Activated T-cell treated with anti-CD3 and anti-CD28 coated beads, Interleukin-2, amount 50 U/mL, for 4 hours (primary cell): ENCODE data around the gene TOMM70. TPM values are rescaled to one million over a fixed set of nuclear protein-coding genes. Genes with fewer than 3 reads are reported as not detected.
"Not testable (repeated sequence)": the region's sequence is repeated elsewhere in the genome, so short reads cannot be mapped to it uniquely, and the experiment has no call there.

Experiments used
- ATAC-seq, 2 donors: fragments of 200-7000 bp; cut with Tn5 transposase; one replicate each; pipeline ENCODE4 v1.10.0; 2021
- DNase-seq: peaks from one replicate; pipeline ENCODE4 v3.0.0-alpha.2; 2020
- H3K27me3 Mint-ChIP-seq: one replicate; pipeline ENCODE4 v1.8.0; 2021; ENCODE audit warnings: low read depth, mixed read lengths
- H3K36me3 Mint-ChIP-seq: one replicate; pipeline ENCODE4 v1.8.0; 2022; ENCODE audit warnings: mixed read lengths; ENCODE audit not compliant: insufficient read depth
- H3K4me1 Mint-ChIP-seq: one replicate; pipeline ENCODE4 v1.8.0; 2021; ENCODE audit warnings: low read depth, mixed read lengths
- H3K4me3 Mint-ChIP-seq: one replicate; pipeline ENCODE4 v1.8.0; 2021; ENCODE audit warnings: mild to moderate bottlenecking, moderate library complexity, mixed read lengths
- H3K9me3 Mint-ChIP-seq: one replicate; pipeline ENCODE4 v1.8.0; 2021; ENCODE audit warnings: mixed read lengths
- total RNA-seq, 3 donors: library from RNA; stranded (reverse); gene quantifications; one replicate each; pipeline ENCODE4 v1.2.1, GENCODE V29; 2021

The TOMM70 gene
- total RNA-seq, 3 donors from 2014 or later, result 75.0 to 79.5 (median 77.6) TPM

DNA sequence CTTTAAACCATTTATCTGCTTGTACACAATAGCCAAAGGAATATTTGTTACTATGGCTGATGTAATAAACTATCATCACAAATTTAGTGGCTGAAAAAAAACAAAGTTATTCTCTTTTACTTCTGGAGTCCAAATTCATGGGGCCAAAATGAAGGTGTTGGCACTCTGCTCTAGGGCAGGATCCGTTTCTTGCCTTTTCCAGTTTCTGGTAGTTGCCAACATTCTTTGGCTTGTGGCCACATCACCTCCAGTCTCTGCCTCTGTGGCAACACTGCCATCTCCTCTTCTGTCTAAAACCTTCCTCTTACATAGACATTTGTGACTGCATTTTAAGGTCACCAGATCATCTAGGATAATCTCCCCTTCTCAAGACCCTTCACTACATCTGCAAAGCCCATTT lies 39.0 kb downstream of the TOMM70 start:
- ATAC-seq (no peak), DNase-seq (no peak)
- peaks cover 41% of the 10 kb centered on the region for H3K36me3 Mint-ChIP-seq
- H3K9me3 Mint-ChIP-seq, result no peaks in the 10 kb centered on the region
- no peak overlapping the region for H3K4me3 Mint-ChIP-seq
- H3K27me3 Mint-ChIP-seq, result no peaks in the 10 kb centered on the region
- H3K4me1 Mint-ChIP-seq, result no peaks in the 10 kb centered on the region

DNA sequence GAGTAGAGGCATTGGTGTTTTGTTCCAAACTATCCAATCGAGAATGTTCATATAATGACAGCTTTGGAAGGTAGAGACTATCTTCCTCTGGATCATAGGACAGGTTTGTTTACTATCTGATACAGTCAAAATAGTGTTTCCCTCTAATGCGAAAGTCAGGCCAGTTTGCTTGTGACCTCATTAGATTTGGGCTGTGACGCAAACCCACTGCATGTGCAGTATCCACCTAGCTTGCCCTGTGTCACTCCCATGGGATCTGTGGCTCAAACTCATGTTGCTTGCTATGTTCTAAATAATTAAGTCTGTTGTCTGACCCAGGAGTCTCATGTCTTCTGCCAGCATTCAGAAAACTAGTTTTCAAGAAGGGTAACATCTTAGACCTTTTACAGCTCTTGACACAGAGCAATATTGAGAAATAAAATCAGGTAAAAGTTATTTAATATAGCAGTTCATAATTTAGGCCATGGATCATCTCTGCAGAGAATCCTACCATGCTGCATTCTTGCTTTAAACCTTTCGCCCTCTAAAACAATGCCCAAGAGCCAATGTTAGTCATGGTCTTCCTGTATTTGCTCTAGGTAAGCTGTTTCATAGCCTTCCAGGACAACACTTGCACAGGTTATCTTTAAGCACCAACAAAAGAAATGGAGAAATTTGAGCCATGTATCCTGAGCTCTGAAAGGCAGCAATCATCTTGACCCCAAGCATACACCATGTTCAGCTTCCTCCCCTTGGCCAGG lies 40.0 kb downstream of the TOMM70 start:
- no peak overlapping the region for H3K4me3 Mint-ChIP-seq
- no peaks in the 10 kb centered on the region for H3K27me3 Mint-ChIP-seq
- ATAC-seq, result no peak
- H3K36me3 Mint-ChIP-seq, result peaks cover 40% of the 10 kb centered on the region
- DNase-seq, result no peak
- no peaks in the 10 kb centered on the region for H3K4me1 Mint-ChIP-seq
- no peaks in the 10 kb centered on the region for H3K9me3 Mint-ChIP-seq

DNA sequence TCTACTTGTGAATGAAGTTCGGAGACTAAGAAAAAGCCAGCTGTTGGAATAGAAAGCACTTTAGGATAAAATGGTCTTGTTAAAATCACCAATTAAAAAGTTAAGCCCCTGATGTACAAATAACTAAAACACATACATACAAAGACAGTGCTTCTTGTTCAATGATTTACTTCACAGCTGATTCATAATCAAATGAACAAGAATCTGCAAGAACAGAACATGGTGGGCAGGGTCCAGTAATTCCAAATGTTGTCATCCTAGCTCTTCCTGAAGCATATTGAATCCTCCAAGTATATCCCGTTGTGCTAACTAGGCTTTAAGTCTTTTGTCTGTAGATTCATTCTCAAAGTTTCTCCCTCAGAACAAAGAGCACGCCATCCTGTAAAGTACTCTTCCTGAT lies 41.9 kb downstream of the TOMM70 start:
- no peak overlapping the region for H3K4me3 Mint-ChIP-seq
- no peaks in the 10 kb centered on the region for H3K27me3 Mint-ChIP-seq
- H3K4me1 Mint-ChIP-seq, result no peaks in the 10 kb centered on the region
- DNase-seq (no peak), ATAC-seq (no peak)
- H3K9me3 Mint-ChIP-seq, result no peaks in the 10 kb centered on the region
- H3K36me3 Mint-ChIP-seq, result peaks cover 37% of the 10 kb centered on the region

DNA sequence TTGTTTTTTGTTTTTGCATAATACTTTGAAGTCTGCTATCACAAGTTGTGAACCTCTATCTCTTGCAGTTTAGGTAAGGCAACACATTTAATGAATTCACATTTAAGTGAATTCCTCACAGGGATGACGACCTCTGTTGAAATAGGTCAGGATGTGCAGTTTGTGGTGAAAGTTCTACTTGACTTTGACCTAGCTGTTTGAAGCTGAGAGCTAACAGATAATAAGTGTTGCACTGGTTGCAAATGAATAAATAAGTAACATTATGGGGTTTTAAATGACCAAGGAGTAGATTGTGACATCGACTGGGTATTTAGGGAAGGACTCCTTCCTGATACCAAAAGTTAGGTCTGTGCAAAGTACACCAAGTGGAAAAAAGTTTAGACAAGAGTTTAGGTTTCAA lies 42.5 kb downstream of the TOMM70 start:
- Mint-ChIP-seq H3K9me3 (no peaks in the 10 kb centered on the region), H3K27me3 (no peaks in the 10 kb centered on the region), H3K4me1 (no peaks in the 10 kb centered on the region), H3K4me3 (no peak overlapping the region), H3K36me3 (peaks cover 35% of the 10 kb centered on the region)
- no peak for DNase-seq
- no peak for ATAC-seq

DNA sequence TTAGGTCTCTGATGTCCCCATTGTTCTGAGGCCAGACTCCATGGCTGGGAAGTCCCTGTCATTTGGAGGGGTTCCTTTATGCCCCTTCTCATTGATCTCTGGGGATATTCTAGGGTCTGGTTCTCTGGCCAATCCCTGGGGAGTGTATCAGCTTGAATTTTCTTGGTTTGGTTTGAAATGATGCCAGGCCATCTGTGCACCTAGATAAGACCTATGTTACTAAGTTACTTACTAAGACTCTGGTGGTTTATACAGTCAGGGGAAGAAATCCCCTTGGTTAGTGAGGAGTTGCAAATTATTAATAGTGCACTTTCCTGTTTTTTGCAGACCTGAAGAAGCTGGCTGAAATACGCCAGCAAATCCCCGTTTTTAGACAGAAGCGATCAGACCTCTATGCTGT lies 46.0 kb downstream of the TOMM70 start:
- Mint-ChIP-seq H3K4me1 (no peaks in the 10 kb centered on the region), H3K9me3 (no peaks in the 10 kb centered on the region), H3K4me3 (no peak overlapping the region), H3K27me3 (no peaks in the 10 kb centered on the region), H3K36me3 (peaks cover 52% of the 10 kb centered on the region)
- DNase-seq (no peak), ATAC-seq (no peak)

DNA sequence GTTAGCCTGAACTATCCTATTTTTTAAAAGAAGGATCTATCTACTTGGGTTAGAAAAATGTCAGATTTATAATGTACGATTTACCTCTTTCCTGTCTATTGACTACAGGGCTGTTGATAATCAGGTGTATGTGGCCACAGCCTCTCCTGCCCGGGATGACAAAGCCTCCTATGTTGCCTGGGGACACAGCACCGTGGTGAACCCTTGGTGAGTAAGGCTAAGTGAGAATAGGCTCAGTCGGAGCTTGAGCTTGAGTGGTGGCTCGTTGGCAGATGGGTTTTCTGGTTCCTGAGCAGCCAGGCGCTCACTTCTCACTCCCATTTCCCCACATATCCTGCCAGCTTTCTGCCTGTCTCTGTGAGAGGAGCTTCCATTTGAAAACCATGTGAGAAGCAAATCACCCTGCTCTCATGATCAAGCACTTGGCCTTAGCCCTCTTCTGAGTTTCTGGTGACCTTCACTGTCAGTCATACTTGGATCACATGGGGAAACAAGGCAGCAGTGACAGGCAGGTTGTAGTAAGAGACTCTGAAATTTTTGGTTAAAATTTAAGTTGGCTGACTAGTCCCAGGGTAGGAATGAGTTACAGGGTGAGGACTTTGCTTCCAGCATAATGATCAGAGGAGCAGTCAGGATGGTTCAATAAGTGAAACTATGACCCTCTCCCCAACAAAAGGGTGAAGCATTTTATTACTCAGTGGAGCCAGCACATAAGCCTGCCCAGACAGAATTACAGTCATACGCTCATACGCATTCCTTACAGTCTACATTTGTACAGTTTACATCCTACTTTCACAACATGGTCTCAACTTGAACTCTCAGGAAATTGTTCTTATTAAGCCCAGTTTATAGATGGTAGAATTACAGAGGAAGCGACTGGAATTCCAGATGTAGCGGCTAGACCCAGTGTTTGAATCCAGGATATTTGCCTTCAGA lies 48.3 kb downstream of the TOMM70 start:
- H3K27me3 Mint-ChIP-seq, result no peaks in the 10 kb centered on the region
- DNase-seq, result no peak
- ATAC-seq, result no peak
- H3K4me3 Mint-ChIP-seq, result no peak overlapping the region
- peaks cover 52% of the 10 kb centered on the region for H3K36me3 Mint-ChIP-seq
- no peaks in the 10 kb centered on the region for H3K9me3 Mint-ChIP-seq
- no peaks in the 10 kb centered on the region for H3K4me1 Mint-ChIP-seq

DNA sequence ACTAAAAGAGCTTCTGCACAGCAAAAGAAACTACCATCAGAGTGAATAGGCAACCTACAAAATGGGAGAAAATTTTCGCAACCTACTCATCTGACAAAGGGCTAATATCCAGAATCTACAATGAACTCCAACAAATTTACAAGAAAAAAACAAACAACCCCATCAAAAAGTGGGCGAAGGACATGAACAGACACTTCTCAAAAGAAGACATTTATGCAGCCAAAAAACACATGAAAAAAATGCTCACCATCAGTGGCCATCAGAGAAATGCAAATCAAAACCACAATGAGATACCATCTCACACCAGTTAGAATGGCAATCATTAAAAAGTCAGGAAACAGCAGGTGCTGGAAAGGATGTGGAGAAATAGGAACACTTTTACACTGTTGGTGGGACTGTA lies 49.1 kb downstream of the TOMM70 start:
- not testable (repeated sequence) for H3K27me3 Mint-ChIP-seq, H3K4me1 Mint-ChIP-seq, DNase-seq, ATAC-seq, H3K4me3 Mint-ChIP-seq, H3K9me3 Mint-ChIP-seq
- peaks cover 55% of the 10 kb centered on the region for H3K36me3 Mint-ChIP-seq

DNA sequence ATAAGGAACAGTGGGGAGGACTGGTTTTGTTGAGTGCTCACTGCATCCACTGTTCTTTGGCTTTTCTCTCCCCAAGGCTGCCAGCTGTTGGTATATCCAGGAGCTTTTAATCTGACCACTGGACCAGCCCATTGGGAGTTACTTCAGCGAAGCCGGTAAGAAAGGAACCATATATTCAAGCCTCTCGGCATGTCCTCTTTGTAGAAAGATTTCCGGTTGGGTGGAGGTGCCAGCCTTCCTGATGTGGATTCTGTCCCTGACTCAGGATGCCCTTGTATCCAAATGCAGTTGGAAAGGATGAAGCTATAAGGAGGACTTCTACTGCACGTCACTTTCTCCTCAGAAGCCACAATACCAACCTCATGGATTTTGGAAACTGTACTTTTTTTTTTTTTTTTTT lies 52.2 kb downstream of the TOMM70 start:
- ATAC-seq (no peak), DNase-seq (no peak)
- peaks cover 5% of the 10 kb centered on the region for H3K4me1 Mint-ChIP-seq
- H3K4me3 Mint-ChIP-seq, result no peak overlapping the region
- H3K27me3 Mint-ChIP-seq, result no peaks in the 10 kb centered on the region
- H3K36me3 Mint-ChIP-seq, result peaks cover 55% of the 10 kb centered on the region
- H3K9me3 Mint-ChIP-seq, result no peaks in the 10 kb centered on the region

DNA sequence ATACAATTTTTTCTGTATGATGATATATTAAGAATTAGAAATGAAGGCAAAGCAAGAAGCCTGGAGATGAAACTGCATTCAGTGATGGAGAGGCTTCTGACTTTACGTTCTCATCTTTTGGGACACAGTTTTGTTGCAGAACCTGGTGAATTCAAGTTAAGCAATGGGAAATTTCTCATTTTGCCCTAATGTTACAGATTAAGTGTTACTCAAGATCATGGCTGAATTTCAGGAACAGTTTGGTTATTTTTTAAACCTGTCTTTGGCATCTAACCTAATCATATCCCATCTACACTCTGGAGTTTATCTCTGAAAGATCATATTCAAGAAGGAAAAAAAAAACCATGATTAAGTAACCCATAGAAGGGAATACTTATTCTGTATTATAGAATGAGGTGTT lies 60.4 kb downstream of the TOMM70 start:
- no peak for DNase-seq
- ATAC-seq, result no peak
- Mint-ChIP-seq H3K36me3 (peaks cover 36% of the 10 kb centered on the region), H3K27me3 (no peaks in the 10 kb centered on the region), H3K4me1 (peaks cover 28% of the 10 kb centered on the region), H3K9me3 (peaks cover 7% of the 10 kb centered on the region), H3K4me3 (no peak overlapping the region)

DNA sequence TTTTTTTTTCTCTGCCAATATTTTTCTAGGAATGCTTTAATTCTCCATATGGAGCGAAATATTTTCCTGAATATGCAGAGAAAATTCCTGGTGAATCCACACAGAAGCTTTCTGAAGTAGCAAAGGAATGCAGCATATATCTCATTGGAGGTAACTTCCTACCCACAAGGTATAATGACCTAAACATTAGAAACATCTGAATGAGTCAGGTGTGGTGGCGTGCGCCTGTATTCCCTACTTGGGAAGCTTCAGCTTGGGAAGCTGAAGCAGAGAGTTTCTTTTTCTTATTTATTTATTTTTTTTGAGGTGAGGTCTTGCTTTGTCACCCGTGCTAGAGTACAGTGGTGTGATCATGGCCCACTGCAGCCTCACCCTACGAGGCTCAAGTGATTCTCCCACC lies 61.1 kb downstream of the TOMM70 start:
- peaks cover 32% of the 10 kb centered on the region for H3K36me3 Mint-ChIP-seq
- H3K27me3 Mint-ChIP-seq, result no peaks in the 10 kb centered on the region
- no peak overlapping the region for H3K4me3 Mint-ChIP-seq
- ATAC-seq (no peak), DNase-seq (no peak)
- H3K9me3 Mint-ChIP-seq, result peaks cover 7% of the 10 kb centered on the region
- H3K4me1 Mint-ChIP-seq, result peaks cover 34% of the 10 kb centered on the region

DNA sequence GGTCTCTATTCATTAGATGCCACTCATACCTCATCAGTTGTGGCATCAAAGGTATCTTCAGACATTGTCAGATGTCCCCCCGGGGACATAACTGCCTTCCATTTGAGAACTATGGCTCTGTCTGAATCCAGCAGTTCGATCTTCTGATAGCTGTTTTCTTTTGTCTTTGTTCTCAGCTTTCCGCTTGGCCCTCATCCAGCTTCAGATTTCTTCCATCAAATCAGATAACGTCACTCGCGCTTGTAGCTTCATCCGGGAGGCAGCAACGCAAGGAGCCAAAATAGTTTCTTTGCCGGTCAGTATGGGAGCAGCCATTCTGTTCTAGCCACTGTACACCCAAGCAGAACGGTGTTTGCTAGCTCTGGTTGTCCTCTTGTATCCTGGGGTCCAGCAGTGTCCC lies 62.0 kb downstream of the TOMM70 start:
- no peak overlapping the region for H3K4me3 Mint-ChIP-seq
- peaks cover 7% of the 10 kb centered on the region for H3K9me3 Mint-ChIP-seq
- H3K27me3 Mint-ChIP-seq, result no peaks in the 10 kb centered on the region
- H3K4me1 Mint-ChIP-seq, result peaks cover 36% of the 10 kb centered on the region
- no peak for DNase-seq
- no peak for ATAC-seq
- H3K36me3 Mint-ChIP-seq, result peaks cover 31% of the 10 kb centered on the region

DNA sequence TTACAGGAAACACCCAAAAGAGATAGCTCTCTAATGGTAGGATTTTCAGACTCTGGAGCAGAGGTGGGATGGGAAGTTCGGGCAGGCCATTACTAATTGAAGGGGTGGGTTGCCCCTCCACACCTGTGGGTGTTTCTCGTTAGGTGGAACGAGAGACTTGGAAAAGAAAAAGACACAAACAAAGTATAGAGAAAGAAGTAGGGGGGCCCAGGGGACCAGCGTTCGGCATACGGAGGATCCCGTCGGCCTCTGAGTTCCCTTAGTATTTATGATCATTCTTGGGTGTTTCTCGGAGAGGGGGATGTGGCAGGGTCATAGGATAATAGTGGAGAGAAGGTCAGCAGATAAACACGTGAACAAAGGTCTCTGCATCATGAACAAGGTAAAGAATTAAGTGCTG lies 64.7 kb downstream of the TOMM70 start:
- ATAC-seq, H3K9me3 Mint-ChIP-seq, DNase-seq, H3K27me3 Mint-ChIP-seq: not testable (repeated sequence)
- H3K36me3 Mint-ChIP-seq, result peaks cover 14% of the 10 kb centered on the region
- H3K4me3 Mint-ChIP-seq, result peak overlapping the region; percentile 92
- peaks cover 26% of the 10 kb centered on the region for H3K4me1 Mint-ChIP-seq

DNA sequence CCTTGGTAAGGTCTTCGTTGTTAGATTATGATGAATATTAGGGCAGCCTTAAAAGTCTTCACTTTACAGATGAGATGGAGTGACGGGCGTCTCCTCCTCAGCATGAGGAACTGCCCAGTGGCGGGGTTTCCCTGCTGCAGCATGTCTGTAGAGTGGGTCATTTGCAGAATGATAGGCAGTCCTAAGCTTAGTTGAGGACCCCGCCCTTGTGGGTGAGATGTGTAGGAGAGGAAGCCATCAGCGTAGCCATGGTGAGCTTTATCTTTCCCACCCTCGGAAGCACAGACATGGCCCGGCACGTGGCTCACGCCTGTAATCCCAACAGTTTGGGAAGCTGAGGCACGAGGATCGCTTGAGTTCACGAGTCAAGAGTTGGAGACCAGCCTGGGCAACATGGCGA lies 65.5 kb downstream of the TOMM70 start:
- DNase-seq (no peak), ATAC-seq (no peak)
- Mint-ChIP-seq H3K27me3 (no peaks in the 10 kb centered on the region), H3K4me3 (peak overlapping the region; percentile 92), H3K36me3 (peaks cover 7% of the 10 kb centered on the region), H3K4me1 (peaks cover 26% of the 10 kb centered on the region), H3K9me3 (no peaks in the 10 kb centered on the region)

DNA sequence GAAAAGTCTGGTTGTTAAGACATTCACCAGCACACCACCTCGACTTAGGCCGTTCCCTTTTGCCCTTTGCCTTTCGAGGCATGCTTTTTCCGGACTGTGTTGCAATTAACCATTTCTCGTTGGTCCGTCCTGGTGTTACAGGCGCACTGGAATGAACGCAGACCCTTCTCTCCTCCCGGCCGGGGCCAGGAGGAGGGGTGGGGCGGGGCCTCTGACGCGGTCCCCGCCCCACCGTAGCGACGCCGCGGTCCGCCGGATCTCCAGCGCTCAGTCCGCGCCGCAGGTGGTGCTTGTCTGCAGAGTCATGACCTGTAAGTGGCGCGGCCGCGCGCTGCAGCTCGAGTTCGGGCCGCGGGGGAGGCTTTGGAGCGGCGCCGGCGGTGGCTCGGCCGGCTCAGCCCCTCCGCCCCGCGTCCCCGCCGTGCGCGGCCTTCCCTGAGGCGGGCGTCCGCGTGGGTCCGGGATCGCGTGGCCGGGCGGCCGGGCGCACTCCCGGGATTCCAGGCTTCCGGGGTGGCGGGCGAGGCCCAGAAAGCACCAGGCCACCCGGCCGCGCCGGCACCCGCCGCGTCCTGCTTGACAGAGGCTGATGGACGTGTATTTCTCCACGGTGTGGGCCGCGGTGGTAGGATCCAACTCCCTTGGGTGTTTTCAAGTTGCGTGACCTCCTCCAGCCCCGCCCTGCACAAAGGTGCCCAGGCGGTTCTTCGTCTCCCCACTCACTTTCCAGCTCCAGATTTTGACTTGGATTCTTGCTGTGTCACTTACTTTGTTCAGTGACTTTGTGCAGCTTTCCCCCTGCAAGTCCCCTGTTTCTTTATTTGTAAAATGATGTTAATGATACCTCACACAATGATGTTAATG lies 66.2 kb downstream of the TOMM70 start, which contains the start of gene NIT2:
Gene NIT2, plus strand, starts transcription at position 270 of the 864 bp plus-strand sequence. Its CDS starts 35 bp downstream, at position 305.
- Mint-ChIP-seq H3K9me3 (no peaks in the 10 kb centered on the region), H3K4me3 (peak within 1 kb of the TSS; percentile 92), H3K27me3 (no peaks in the 10 kb centered on the region), H3K4me1 (peaks cover 26% of the 10 kb centered on the region), H3K36me3 (peaks cover 7% of the 10 kb centered on the region)
- ATAC-seq (peak; percentile 98 to 99), DNase-seq (peak; percentile 73)
